HepG2 (cell line): ENCODE results near the gene CFAP97D1. TPM values are rescaled to one million over a fixed set of nuclear protein-coding genes. Genes with fewer than 3 reads are reported as not detected.
A peak's percentile ranks its signal among the peaks of the same experiment; 100 is the strongest.

Source experiments
- ATAC-seq: fragments of 200-7000 bp; cut with Tn5 transposase; 3 replicates; pipeline ENCODE4 v1.9.1; 2020; ENCODE audit warnings: mild to moderate bottlenecking, moderate library complexity
- BruUV-seq: library from RNA; stranded (reverse); fragments of 400-500 nt; replicated peaks from 2 replicates; lab custom pipeline; 2021; lab: Mats Ljungman, UMichigan
- CTCF ChIA-PET: fragments of 300-600 bp; formaldehyde crosslinking; extraction: SDS; loops from one replicate; lab custom pipeline; 2021; ENCODE audit warnings: low total read pairs, inconsistent platforms, low intra/inter-chr PET ratio; lab: Yijun Ruan, JAX
- POLR2A ChIA-PET: fragments of 350-600 bp; sonication (Branson Sonifier 250); formaldehyde crosslinking; loops from one replicate; lab custom pipeline; 2020; ENCODE audit warnings: antibody characterized with exemption, inconsistent platforms; lab: Yijun Ruan, JAX
- DNase-seq: peaks from one replicate; pipeline ENCODE4 v3.0.0-alpha.2; 2015; ENCODE audit warnings: low spot score
- FAIRE-seq: peaks from 3 replicates; lab custom pipeline; 2011; peaks lifted over from hg19 to GRCh38; lab: Jason Lieb, UNC
- H2AFZ ChIP-seq: one replicate; pipeline ENCODE4 v1.6.1; 2011; ENCODE audit warnings: low read length, inconsistent platforms
- H3K27ac ChIP-seq: fragments of 300-600 bp; 3 replicates; pipeline ENCODE4 v1.8.0; 2011; ENCODE audit warnings: mixed run types, mild to moderate bottlenecking, mixed read lengths, low read length, inconsistent platforms; ENCODE audit not compliant: insufficient read depth; ENCODE audit errors: extremely low read length
- H3K27me3 ChIP-seq, 2 experiments: fragments of 200-600 bp in 1 of 2; 2 replicates in 1 of 2; 3 replicates in 1 of 2; pipeline versions ENCODE4 v1.6.0 to v1.8.0; 2011; ENCODE audit warnings: low read length in 2 of 2, mild to moderate bottlenecking in 2 of 2, moderate library complexity in 2 of 2, inconsistent platforms in 1 of 2; ENCODE audit not compliant: insufficient read depth in 2 of 2, control insufficient read depth in 1 of 2
- H3K36me3 ChIP-seq, 2 experiments: fragments of 200-600 bp in 1 of 2; replicated peaks in 1 of 2; 2 replicates in 1 of 2; 3 replicates in 1 of 2; pipeline versions ENCODE4 v1.5.1 to v1.8.0; 2011; ENCODE audit warnings: low read length in 2 of 2, inconsistent platforms in 1 of 2; ENCODE audit not compliant: insufficient read depth in 2 of 2, control insufficient read depth in 1 of 2
- H3K4me1 ChIP-seq: 2 replicates; pipeline ENCODE4 v1.5.1; 2012; ENCODE audit warnings: low read length, inconsistent platforms; ENCODE audit not compliant: insufficient read depth
- H3K4me2 ChIP-seq: 2 replicates; pipeline ENCODE4 v1.6.0; 2011; ENCODE audit warnings: low read depth, low read length, inconsistent platforms
- H3K4me3 ChIP-seq, 3 experiments: fragments of 200-600 bp in 1 of 3; sonication (generic), shearing (Covaris generic) in 1 of 3; replicated peaks in 1 of 3; 2 replicates each; pipeline ENCODE4 v1.5.1; 2011 to 2016; ENCODE audit warnings: low read length in 3 of 3, inconsistent platforms in 2 of 3, low read depth in 2 of 3, mild to moderate bottlenecking in 2 of 3, control low read depth in 1 of 3, mixed read lengths in 1 of 3; ENCODE audit not compliant: insufficient read depth in 1 of 3
- H3K79me2 ChIP-seq: one replicate; pipeline ENCODE4 v1.6.1; 2011; ENCODE audit warnings: low read length, inconsistent platforms; ENCODE audit not compliant: insufficient read depth
- H3K9ac ChIP-seq: 2 replicates; pipeline ENCODE4 v1.6.0; 2011; ENCODE audit warnings: mild to moderate bottlenecking, low read depth, low read length, inconsistent platforms; ENCODE audit not compliant: insufficient read depth
- H3K9me3 ChIP-seq: 2 replicates; pipeline ENCODE4 v1.5.1; 2012; ENCODE audit warnings: mild to moderate bottlenecking, low read length
- H4K20me1 ChIP-seq: 2 replicates; pipeline ENCODE4 v1.6.0; 2011; ENCODE audit warnings: inconsistent platforms, mild to moderate bottlenecking, low read length, moderate library complexity; ENCODE audit not compliant: insufficient read depth
- ARID2 ChIP-seq: sonication (generic); formaldehyde crosslinking; IDR thresholded peaks from 2 replicates; pipeline ENCODE4 v1.8.1; 2022; ENCODE audit warnings: mild to moderate bottlenecking, missing genetic modification reagents, borderline replicate concordance
- ASH2L ChIP-seq: fragments of 300-600, 200-600 bp; sonication (generic); IDR thresholded peaks from 2 replicates; pipeline ENCODE4 v1.7.0; 2017; ENCODE audit warnings: low read depth, mild to moderate bottlenecking, moderate library complexity, mixed read lengths, low read length; ENCODE audit not compliant: insufficient read length
- ELF1 ChIP-seq: sonication (generic); formaldehyde crosslinking; IDR thresholded peaks from 2 replicates; pipeline ENCODE4 v1.4.0; 2020; ENCODE audit warnings: missing genetic modification reagents
- ETV5 ChIP-seq: IDR thresholded peaks from 2 replicates; pipeline ENCODE4 v1.6.1; 2018; ENCODE audit warnings: missing biosample characterization, missing genetic modification reagents, inconsistent platforms, borderline replicate concordance
- PRPF4 ChIP-seq: fragments of 200-400 bp; formaldehyde crosslinking; IDR thresholded peaks from 2 replicates; pipeline ENCODE4 v1.6.1; 2016; ENCODE audit warnings: low read length, low read depth; ENCODE audit not compliant: poor library complexity, severe bottlenecking
- RFXANK ChIP-seq: IDR thresholded peaks from 2 replicates; pipeline ENCODE4 v1.6.1; 2016
- ZFP90 ChIP-seq: sonication (generic); formaldehyde crosslinking; IDR thresholded peaks from 2 replicates; pipeline ENCODE4 v1.8.0; 2022; ENCODE audit warnings: missing genetic modification reagents, mild to moderate bottlenecking, inconsistent platforms, borderline replicate concordance
- ZNF235 ChIP-seq: sonication (generic); formaldehyde crosslinking; IDR thresholded peaks from 2 replicates; pipeline ENCODE4 v1.8.1; 2023; ENCODE audit warnings: mild to moderate bottlenecking, missing genetic modification reagents, borderline replicate concordance
- ZNF546 ChIP-seq: sonication (generic); formaldehyde crosslinking; conservative IDR thresholded peaks from 2 replicates; pipeline ENCODE4 v1.8.1; 2023; ENCODE audit warnings: mild to moderate bottlenecking, missing genetic modification reagents
- WGBS: methylation state at CpG from one replicate; pipeline ENCODE4 v1.1.6; 2017; ENCODE audit warnings: low lambda C conversion rate; 5-methylcytosine and 5-hydroxymethylcytosine counted together
- in situ Hi-C: cut with HindIII; loops from 2 replicates; pipeline ENCODE4 v1.10.0; 2017; ENCODE audit warnings: low pct_unique_long_range_greater_than_20kb; ENCODE audit not compliant: extremely low pct_ligation_motif_present
- intact Hi-C: fragments of 100-400 bp; cut with micrococcal nuclease; formaldehyde crosslinking; loops from one replicate; pipeline ENCODE4 v1.10.0; 2022; ENCODE audit not compliant: unreplicated experiment
- polyA plus RNA-seq, 8 experiments: library from polyadenylated mRNA; depleted of rRNA in 3 of 8; stranded (reverse) in 7 of 8; unstranded in 1 of 8; fragments of >200 nt; fragmentation: Illumina TruSeq in 4 of 8; extraction: Trizol in 4 of 8; gene quantifications; 2 replicates each; pipeline versions ENCODE4 v1.2.1 to v1.2.3, GENCODE V29; 2011 to 2016; ENCODE audit warnings: low read depth in 4 of 8, missing spikeins in 1 of 8, mixed read lengths in 1 of 8; ENCODE audit not compliant: insufficient read depth in 1 of 8
- total RNA-seq, 5 experiments: library from RNA; depleted of rRNA; stranded (reverse); fragments of >200 nt; fragmentation: Illumina TruSeq; extraction: Trizol; gene quantifications; 2 replicates each; pipeline ENCODE4 v1.2.3, GENCODE V29; 2016; ENCODE audit warnings: low read depth in 1 of 5
- TF ChIP-seq, protein P1 (sequence below): sonication (generic); formaldehyde crosslinking; IDR thresholded peaks from 2 replicates; pipeline ENCODE4 v1.5.0; 2020; ENCODE audit warnings: missing genetic modification reagents, mild to moderate bottlenecking, borderline replicate concordance
- TF ChIP-seq, protein P2 (sequence below): sonication (generic); formaldehyde crosslinking; IDR thresholded peaks from 2 replicates; pipeline ENCODE4 v1.4.0; 2020; ENCODE audit warnings: mild to moderate bottlenecking, missing genetic modification reagents
- TF ChIP-seq, protein P3 (sequence below): fragments of 450-650 bp; IDR thresholded peaks from 2 replicates; pipeline ENCODE4 v1.6.1; 2017

Gene CFAP97D1
- total and polyA plus RNA-seq, 2 of the 13 experiments (the other 11 are each of a cell fraction or from before 2014, with no cell fraction given) = 0.02 TPM; not detected in 1

DNA sequence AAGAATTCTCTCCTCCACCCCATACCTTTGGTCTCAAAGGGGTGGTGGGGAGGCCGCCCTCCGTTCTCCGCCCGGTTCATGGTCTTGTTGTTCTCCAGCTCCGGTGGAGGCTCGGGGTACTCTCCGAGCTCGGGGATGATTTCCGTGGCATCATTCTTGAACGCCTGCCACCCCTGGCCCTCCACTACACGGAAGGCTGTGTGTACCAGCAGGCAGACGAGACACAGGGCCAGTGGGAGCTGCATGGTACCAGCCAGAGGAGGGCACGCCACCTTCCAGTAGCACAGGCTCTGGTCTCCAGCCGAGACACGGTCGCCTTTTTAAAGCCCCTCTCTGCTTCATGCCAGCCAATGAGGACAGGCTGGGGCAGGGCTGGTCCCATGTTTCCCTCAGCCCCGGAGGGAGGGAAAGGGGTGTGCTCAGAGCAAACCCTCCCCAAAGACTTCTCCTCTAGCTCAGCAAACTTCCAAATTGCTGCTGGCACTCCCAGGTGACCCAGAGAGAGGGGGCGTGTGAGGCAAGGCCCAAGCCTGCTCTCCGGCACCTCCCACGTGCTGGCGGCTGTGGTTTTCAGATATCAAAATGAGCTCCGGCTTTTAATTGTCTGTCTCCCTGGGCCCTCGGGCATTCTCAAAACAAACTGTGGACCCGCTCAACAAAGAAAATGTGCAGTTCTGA lies 21.6 kb upstream of the CFAP97D1 start, which contains the start of gene SOST (continued):
- TF ChIP-seq, protein P1, sequence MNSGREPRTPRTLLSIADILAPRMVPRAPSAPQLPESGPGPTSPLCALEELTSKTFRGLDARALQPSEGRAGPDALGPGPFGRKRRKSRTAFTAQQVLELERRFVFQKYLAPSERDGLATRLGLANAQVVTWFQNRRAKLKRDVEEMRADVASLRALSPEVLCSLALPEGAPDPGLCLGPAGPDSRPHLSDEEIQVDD (CRISPR knock-in tag) = no peak

DNA sequence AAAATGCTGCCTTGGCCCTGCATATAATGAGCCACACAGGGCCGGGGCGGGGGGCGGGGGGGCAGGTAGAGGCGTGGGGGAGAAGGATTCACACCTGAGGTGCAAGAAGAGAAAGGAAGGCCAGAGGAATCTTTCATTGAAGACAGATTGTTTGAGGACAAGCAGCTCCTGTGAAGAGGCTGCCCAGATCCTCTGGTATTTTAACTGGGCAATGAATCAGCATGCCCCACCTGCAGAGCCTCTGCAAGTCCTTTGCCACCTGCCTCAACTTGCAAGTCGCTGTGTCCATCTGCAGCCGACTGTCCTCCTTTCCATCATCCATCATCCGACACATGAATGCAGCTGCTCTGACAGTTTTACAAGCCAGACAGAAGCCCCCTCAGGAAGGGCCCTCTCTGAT lies 20.4 kb upstream of the CFAP97D1 start:
- Histone ChIP-seq H3K4me1 (peaks cover 2% of the 10 kb centered on the region), H3K4me2 (no peak overlapping the region), H3K27me3 (peaks cover 9 to 45% of the 10 kb centered on the region in 2 experiments; a peak in 4 of 5 replicates), H3K9ac (no peak overlapping the region), H3K27ac (no peak overlapping the region), H3K9me3 (no peaks in the 10 kb centered on the region), H3K79me2 (no peaks in the 10 kb centered on the region), H2AFZ (no peak overlapping the region), H3K36me3 (no peaks in the 10 kb centered on the region), H3K4me3 (no peak overlapping the region), H4K20me1 (no peaks in the 10 kb centered on the region)
- no TSS peak for BruUV-seq
- 34% methylated on average over 7 of the region's 7 CpGs for WGBS
- POLR2A ChIA-PET = no interaction called here
- in situ Hi-C loops (loop anchor here (5.0 to 10.0 kb wide), 3 partner anchors 68 to 245 kb away; no protein-coding TSS in a partner anchor), intact Hi-C loops (loop anchor here (1.0 to 10.0 kb wide), 4 partner anchors 39 to 235 kb away; no protein-coding TSS in a partner anchor)
- CTCF ChIA-PET = interaction anchor here (0.7 to 6.1 kb wide), 9 partner anchors 40 to 239 kb away, joined by 3 to 373 read pairs (median 4); no protein-coding TSS in a partner anchor
- FAIRE-seq = no peak
- no peak for DNase-seq
- ATAC-seq = no peak
- TF ChIP-seq ELF1 (CRISPR knock-in tag) (no peak), RFXANK (CRISPR knock-in tag) (no peak), ETV5 (CRISPR knock-in tag) (no peak), ZNF546 (0 out of 2 replicates have a peak, but pooled peaks have one; percentile 68), PRPF4 (no peak), ZNF235 (CRISPR knock-in tag) (0 out of 2 replicates have a peak, but pooled peaks have one; percentile 33), ASH2L (no peak), ARID2 (no peak), ZFP90 (CRISPR knock-in tag) (no peak)
- TF ChIP-seq, protein P2, sequence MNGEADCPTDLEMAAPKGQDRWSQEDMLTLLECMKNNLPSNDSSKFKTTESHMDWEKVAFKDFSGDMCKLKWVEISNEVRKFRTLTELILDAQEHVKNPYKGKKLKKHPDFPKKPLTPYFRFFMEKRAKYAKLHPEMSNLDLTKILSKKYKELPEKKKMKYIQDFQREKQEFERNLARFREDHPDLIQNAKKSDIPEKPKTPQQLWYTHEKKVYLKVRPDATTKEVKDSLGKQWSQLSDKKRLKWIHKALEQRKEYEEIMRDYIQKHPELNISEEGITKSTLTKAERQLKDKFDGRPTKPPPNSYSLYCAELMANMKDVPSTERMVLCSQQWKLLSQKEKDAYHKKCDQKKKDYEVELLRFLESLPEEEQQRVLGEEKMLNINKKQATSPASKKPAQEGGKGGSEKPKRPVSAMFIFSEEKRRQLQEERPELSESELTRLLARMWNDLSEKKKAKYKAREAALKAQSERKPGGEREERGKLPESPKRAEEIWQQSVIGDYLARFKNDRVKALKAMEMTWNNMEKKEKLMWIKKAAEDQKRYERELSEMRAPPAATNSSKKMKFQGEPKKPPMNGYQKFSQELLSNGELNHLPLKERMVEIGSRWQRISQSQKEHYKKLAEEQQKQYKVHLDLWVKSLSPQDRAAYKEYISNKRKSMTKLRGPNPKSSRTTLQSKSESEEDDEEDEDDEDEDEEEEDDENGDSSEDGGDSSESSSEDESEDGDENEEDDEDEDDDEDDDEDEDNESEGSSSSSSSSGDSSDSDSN (CRISPR knock-in tag) = no peak
- TF ChIP-seq, protein P3, sequence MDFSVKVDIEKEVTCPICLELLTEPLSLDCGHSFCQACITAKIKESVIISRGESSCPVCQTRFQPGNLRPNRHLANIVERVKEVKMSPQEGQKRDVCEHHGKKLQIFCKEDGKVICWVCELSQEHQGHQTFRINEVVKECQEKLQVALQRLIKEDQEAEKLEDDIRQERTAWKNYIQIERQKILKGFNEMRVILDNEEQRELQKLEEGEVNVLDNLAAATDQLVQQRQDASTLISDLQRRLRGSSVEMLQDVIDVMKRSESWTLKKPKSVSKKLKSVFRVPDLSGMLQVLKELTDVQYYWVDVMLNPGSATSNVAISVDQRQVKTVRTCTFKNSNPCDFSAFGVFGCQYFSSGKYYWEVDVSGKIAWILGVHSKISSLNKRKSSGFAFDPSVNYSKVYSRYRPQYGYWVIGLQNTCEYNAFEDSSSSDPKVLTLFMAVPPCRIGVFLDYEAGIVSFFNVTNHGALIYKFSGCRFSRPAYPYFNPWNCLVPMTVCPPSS = no peak
